GM19452 (cell line): ENCODE results near the gene THRSP.
"Not testable (repeated sequence)": the region's sequence is repeated elsewhere in the genome, so short reads cannot be mapped to it uniquely, and the experiment has no call there.

Experiments
- ATAC-seq: cut with Tn5 transposase; IDR thresholded peaks from one replicate; pipeline ENCODE4 v1.9.1; 2021; ENCODE audit not compliant: unreplicated experiment

Gene THRSP

GRCh38 chr11:78063440-78064181 is at the start of gene THRSP:
Gene THRSP (plus strand): TSS chr11:78063861. CDS start chr11:78063882, 21 bp downstream.
- ATAC-seq: no peak

- ATAC-seq: not testable (repeated sequence)
Observed at GRCh38 chr11:78014937-78015520, 48.6 kb upstream of the THRSP start.

DNA sequence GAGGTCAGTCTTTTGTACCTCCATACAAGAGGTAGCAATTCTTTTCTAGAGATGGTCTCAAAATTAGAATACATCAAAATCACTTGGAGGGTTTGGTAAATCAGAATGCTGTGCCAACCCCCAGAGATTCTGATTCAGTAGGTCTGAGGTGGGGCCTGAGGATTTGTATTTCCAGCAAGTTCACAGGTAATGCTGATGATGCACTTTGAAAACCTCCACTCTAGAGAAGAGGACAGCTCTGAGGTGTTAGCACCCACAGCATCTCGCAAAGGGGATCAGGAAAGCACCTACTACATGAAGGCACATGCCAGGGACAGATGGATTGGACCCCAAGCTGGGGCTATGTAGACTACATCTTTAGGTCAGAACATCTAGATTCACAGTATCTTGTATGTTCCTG is 47.8 kb upstream of the THRSP start:
- no peak for ATAC-seq

- ATAC-seq: no peak
Observed at GRCh38 chr11:78019808-78020207, 43.9 kb upstream of the THRSP start.

GRCh38 chr11:78020246-78020645 is 43.4 kb upstream of the THRSP start:
- no peak for ATAC-seq

- ATAC-seq: no peak
Observed at GRCh38 chr11:78021611-78022010, 42.0 kb upstream of the THRSP start.

- no peak for ATAC-seq
Observed at GRCh38 chr11:78022397-78023396, 41.0 kb upstream of the THRSP start, which contains the start of gene KCTD14. Gene KCTD14 (minus strand): TSS chr11:78023276. CDS start chr11:78023249, 27 bp downstream.

DNA sequence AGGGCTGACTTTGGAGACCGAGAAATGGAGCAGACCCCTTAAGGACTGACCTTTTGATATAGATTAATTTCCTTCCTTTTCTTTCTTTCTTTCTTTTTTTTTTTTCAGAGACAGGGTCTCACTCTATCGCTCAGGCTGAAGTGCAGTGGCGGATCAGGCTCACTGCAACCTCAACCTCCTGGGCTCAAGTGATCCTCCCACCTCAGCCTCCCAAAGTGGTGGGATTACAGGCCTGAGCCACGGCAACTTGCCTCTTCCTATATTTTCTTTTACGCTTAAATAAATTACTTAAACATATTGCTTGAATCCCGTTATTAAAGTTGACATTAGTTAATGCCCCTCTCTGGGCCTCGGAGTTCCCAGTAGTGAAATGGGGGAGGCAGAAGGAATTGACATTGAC is 40.2 kb upstream of the THRSP start:
- ATAC-seq: no peak

DNA sequence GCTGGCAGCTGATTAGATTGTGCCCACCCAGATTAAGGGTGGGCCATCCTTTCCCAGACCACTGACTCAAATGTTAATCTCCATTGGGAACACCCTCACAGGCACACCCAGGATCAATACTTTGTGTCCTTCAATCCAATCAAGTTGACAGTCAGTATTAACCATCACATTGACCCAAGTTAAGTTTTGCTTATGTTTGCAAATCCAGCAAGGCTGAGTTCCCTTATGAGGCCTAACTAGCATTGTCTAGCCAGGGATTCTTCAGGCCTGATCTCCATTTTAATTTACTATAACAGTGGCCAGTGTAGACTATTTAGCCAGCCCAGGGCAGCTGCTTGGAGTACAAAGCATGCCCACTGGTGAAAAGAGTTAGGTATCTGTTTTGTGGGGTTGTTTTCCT is 38.3 kb upstream of the THRSP start:
- ATAC-seq: no peak

- ATAC-seq: no peak
Observed at GRCh38 chr11:78027759-78028158, 35.9 kb upstream of the THRSP start.

DNA sequence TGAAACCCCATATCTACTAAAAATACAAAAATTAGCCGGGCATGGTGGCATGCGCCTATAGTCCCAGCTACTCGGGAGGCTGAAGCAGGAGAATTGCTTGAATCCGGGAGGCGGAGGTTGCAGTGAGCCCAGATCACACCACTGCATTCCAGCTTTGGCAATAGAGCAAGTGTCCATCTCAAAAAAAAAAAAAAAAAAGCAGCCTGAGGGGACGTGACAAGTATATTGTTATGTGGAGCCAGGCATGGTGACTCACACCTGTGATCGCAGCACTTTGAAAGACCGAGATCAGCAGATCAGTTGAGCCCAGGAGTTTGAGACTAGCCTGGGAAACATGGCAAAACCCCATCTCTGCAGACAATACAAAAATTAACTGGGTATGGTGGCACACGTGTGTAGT is 35.2 kb upstream of the THRSP start:
- not testable (repeated sequence) for ATAC-seq

DNA sequence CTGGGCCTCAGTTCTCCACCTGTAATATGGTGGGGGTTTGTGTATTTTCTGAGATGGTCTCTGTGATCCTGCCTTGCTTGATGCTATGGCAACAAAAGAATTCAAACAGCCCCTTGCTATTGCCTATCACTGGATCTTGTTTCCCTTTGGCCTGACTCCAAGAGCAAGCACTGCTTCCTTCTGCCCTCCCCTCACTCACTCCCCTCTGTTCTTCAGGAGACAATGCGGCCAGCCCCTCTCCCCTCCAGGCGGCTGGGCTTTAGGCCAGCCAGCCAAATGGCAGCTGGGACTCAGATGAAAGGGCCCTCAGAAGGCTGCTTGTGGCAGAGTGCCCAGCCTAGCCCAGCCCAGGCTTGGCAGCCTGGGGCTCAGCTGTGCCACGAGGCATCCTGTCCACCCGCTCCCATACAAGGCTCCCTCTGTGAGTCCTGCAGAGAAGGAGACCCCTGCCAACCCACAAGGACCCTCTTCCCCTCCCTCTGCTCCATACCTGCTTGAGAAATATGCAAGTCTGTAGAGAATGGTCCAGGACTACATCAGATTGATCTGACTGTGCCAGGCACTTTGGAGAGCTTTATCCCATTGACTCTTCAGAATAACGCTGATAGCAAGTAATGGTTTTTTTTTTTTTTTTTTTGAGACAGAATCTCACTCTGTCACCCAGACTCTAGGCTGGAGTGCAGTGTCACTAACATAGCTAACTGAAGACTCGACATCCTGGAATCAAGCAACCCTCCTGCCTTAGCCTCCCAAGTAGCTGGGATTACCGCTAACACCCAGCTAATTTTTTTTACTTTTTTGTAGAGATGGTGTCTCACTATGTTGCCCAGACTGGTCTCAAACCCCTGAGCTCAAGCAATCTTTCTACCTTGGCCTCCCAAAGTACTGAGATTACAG is 33.0 kb upstream of the THRSP start:
- no peak for ATAC-seq

GRCh38 chr11:78031629-78032028 is 32.0 kb upstream of the THRSP start:
- peak; percentile 85 for ATAC-seq

- no peak for ATAC-seq
Observed at GRCh38 chr11:78032090-78032489, 31.6 kb upstream of the THRSP start.

DNA sequence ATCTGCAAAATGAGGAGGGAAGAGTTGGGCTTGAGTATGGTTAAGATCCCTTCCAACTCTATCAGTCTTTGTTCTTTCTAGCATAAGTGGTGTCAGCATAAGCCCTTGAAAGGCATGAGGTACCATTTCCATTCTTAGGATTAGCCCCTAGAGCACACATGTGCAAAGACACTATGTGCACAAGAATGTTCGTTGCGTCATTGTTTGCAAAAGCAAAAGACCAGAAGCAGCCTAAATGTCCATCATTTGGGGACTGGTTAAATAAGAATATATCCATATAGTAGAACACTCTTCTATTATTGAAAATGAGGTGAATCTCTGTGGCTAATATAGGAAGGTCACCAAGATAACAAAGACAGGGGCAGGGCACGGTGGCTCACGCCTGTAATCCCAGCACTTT is 30.6 kb upstream of the THRSP start:
- no peak for ATAC-seq

DNA sequence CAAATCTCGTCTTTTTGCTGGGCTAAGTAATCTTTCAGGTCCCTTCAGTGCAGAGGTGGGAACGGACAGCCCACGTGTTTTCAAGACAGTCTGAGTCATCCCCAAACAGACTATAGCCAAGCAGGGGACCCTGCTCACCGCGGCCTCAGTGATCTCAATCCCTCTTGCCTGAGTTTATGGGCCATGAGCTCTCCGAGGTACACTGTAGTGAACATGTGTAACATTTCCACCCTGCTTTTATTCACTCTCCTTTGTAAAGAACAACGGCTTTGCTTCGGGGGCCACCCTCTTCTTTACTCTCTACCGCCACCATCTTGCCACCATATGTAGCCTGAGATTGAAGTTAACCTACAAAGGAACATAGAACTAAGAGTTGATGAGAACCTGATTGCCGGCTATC is 29.0 kb upstream of the THRSP start:
- no peak for ATAC-seq

GRCh38 chr11:78036313-78036712 is 27.3 kb upstream of the THRSP start:
- no peak for ATAC-seq

- no peak for ATAC-seq
Observed at GRCh38 chr11:78037056-78037455, 26.6 kb upstream of the THRSP start.

DNA sequence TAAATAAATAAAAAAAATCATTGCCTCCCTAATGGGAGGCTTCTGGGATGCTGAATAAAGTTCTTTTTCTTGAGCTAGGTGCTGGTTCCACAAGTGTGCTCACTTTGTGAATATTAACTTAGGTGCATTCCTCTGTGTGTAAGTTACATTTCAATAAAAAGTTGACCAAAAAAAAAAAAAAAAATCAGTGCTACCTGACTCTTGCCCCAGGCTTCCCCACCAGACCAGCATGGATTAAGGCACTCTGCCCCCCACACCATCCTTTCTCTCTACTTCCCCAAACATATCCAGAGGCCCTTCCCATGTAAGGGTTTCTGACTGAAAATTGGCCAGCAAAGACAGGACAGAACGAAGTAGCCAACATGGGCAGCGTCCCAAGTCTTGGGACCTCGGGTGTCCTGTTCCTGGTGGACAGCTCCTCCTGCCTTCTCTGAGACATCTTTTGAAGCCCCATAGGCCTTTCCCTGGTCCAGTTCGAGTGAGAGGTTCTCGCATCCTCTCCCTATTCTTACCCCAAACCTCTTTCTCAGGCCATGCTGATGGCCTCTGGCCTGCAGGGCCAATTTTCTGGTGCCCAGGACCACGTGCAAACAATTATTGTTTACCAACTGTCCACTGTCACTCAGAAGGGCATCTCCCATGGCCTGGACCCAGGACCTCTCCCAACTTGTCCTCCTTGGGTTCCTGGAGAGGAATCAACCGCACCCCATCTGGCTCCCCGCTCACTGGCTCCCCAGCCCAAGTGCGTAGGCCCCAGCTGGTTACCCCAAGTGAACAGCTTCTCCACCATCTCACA is 25.6 kb upstream of the THRSP start:
- no peak for ATAC-seq
